ENCODE measurements around the gene ARMC10.

DNA sequence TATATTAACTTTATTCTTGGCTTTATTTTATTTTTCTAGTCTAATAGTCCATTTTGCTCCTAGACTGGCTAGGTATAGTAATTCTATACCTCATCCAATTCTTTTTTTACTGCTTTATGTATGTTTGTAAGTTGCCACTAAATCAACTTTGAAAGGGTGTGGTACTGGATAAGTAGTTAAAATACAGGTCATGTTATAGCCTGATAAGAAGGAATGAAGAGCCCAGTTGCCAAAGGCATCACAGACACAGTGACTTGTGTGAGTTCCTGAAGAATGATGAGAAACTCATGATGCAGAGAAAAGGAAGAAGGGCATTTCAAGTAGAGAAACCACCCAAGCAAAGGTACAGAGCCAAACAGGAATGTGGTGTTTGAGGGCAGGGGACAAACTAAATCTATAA, 46.7 kb downstream of the ARMC10 start:
- no peak for TF ChIP-seq CTCF (IDR thresholded peaks at IDR 0.05 in 2 of 3, conservative IDR thresholded peaks at IDR 0.05 in 1 of 3; ENCODE audit: insufficient read depth in 2 of 3, low read depth in 1 of 3, low read length in 3 of 3)
- no peak for TF ChIP-seq ZNF3 (CRISPR knock-in tag; IDR thresholded peaks at IDR 0.05)
- no peak for TF ChIP-seq CEBPB (tag; IDR thresholded peaks at IDR 0.05)
- TF ChIP-seq GABPB1 (CRISPR knock-in tag; IDR thresholded peaks at IDR 0.05), result no peak

All from K562 (cell line).